CD4-positive, alpha-beta T cell (primary cell): Measurements from ENCODE around the gene IQCE. TPM values are rescaled to one million over a fixed set of nuclear protein-coding genes. Genes with fewer than 3 reads are reported as not detected.

Experiments
- ATAC-seq: fragments of 200-7000 bp; cut with Tn5 transposase; one replicate; pipeline ENCODE4 v1.10.0; 2022; ENCODE audit warnings: mild to moderate bottlenecking; ENCODE audit not compliant: poor library complexity
- CTCF ChIA-PET: fragments of 350-600 bp; sonication (Branson Sonifier 250); formaldehyde crosslinking; loops from one replicate; lab custom pipeline; 2021; ENCODE audit warnings: antibody characterized with exemption, inconsistent platforms; lab: Charles Lee
- POLR2A ChIA-PET: fragments of 350-600 bp; sonication (Branson Sonifier 250); formaldehyde crosslinking; loops from one replicate; lab custom pipeline; 2021; ENCODE audit warnings: antibody characterized with exemption, inconsistent platforms; lab: Charles Lee
- DNase-seq, 14 experiments: peaks; one replicate each; pipeline ENCODE4 v3.0.0-alpha.2; 2013 to 2020; ENCODE audit warnings: mixed read lengths in 2 of 14
- H3K27ac ChIP-seq, 2 donors: one replicate each; pipeline versions ENCODE4 v1.5.1 to v1.7.0; 2013; ENCODE audit warnings: low read length in 2 of 2, low read depth in 1 of 2, mild to moderate bottlenecking in 1 of 2
- H3K27me3 ChIP-seq, 2 experiments: 1 replicate in 1 of 2; 2 replicates in 1 of 2; pipeline versions ENCODE4 v1.6.1 to v1.7.0; 2013; ENCODE audit warnings: low read length in 2 of 2, control low read depth in 1 of 2, mild to moderate bottlenecking in 1 of 2, moderate library complexity in 1 of 2; ENCODE audit not compliant: insufficient read depth in 2 of 2, control insufficient read depth in 1 of 2
- H3K36me3 ChIP-seq: one replicate; pipeline ENCODE4 v1.6.1; 2013; ENCODE audit warnings: low read length, control low read depth; ENCODE audit not compliant: insufficient read depth
- H3K4me1 ChIP-seq: one replicate; pipeline ENCODE4 v1.6.1; 2013; ENCODE audit warnings: low read length, control low read depth; ENCODE audit not compliant: insufficient read depth
- H3K4me3 ChIP-seq: one replicate; pipeline ENCODE4 v1.5.1; 2013; ENCODE audit warnings: mild to moderate bottlenecking, low read length, moderate library complexity
- H3K9me3 ChIP-seq, 2 experiments: 1 replicate in 1 of 2; 2 replicates in 1 of 2; pipeline versions ENCODE4 v1.6.1 to v1.7.0; 2013; ENCODE audit warnings: low read length in 2 of 2, mild to moderate bottlenecking in 2 of 2, control low read depth in 1 of 2, moderate library complexity in 1 of 2; ENCODE audit not compliant: control insufficient read depth in 1 of 2, insufficient read depth in 1 of 2
- H3K27ac Mint-ChIP-seq: one replicate; pipeline ENCODE4 v1.8.0; 2020; ENCODE audit warnings: mixed read lengths
- H3K27me3 Mint-ChIP-seq: one replicate; pipeline ENCODE4 v1.8.0; 2021; ENCODE audit warnings: mixed read lengths
- H3K36me3 Mint-ChIP-seq: one replicate; pipeline ENCODE4 v1.8.0; 2021; ENCODE audit warnings: low read depth, mixed read lengths
- H3K4me1 Mint-ChIP-seq: one replicate; pipeline ENCODE4 v1.8.0; 2021; ENCODE audit warnings: low read depth, mixed read lengths
- H3K4me3 Mint-ChIP-seq: one replicate; pipeline ENCODE4 v1.8.0; 2020; ENCODE audit warnings: mild to moderate bottlenecking, mixed read lengths
- H3K9me3 Mint-ChIP-seq: one replicate; pipeline ENCODE4 v1.8.0; 2020; ENCODE audit warnings: mixed read lengths
- CTCF ChIP-seq: fragments of 200-600 bp; IDR thresholded peaks from one replicate; pipeline ENCODE4 v1.8.0; 2022; ENCODE audit warnings: antibody characterized with exemption, mild to moderate bottlenecking
- intact Hi-C, 2 experiments: fragments of 100-400 bp; cut with DNase I in 1 of 2; cut with micrococcal nuclease in 1 of 2; formaldehyde crosslinking; loops; one replicate each; pipeline versions ENCODE4 v1.15.1 to v1.9.0; 2023 to 2025; cut with DNase I, micrococcal nuclease
- total RNA-seq, 174 experiments: library from RNA in 2 of 174; stranded (reverse) in 2 of 174; gene quantifications; one replicate each; pipeline ENCODE4 v1.2.3 and lab custom pipeline; 2021 to 2026

Gene IQCE
- total RNA-seq, 2 experiments from 2014 or later, result 4.3 to 5.6 TPM

- H3K4me1 Mint-ChIP-seq, result peaks cover 22% of the 10 kb centered on the region
- no peak for DNase-seq
- ATAC-seq, result no peak
- ChIA-PET CTCF (interaction anchor here (1.4 kb wide), 1 partner anchor 117 kb away, joined by 3 read pairs; no protein-coding TSS in a partner anchor), POLR2A (no interaction called here)
- no peak overlapping the region for H3K27ac ChIP-seq
- no peak for TF ChIP-seq CTCF
- no peak overlapping the region for H3K4me3 ChIP-seq
- no peaks in the 10 kb centered on the region for H3K9me3 ChIP-seq
- H3K4me1 ChIP-seq, result peaks cover 13% of the 10 kb centered on the region
- peaks cover 10% of the 10 kb centered on the region for H3K36me3 ChIP-seq
- intact Hi-C loops, result loop anchor here (5.0 to 10.0 kb wide), 2 partner anchors 116 to 146 kb away; no protein-coding TSS in a partner anchor
- H3K27me3 Mint-ChIP-seq, result no peaks in the 10 kb centered on the region
- H3K27ac Mint-ChIP-seq, result no peak overlapping the region
- no peaks in the 10 kb centered on the region for H3K9me3 Mint-ChIP-seq
- H3K4me3 Mint-ChIP-seq, result no peak overlapping the region
- H3K36me3 Mint-ChIP-seq, result peaks cover 10% of the 10 kb centered on the region
- no peaks in the 10 kb centered on the region for H3K27me3 ChIP-seq
Measured at GRCh38 chr7:2568521-2569223, 9.9 kb downstream of the IQCE start.

- Mint-ChIP-seq H3K4me1 (peaks cover 22% of the 10 kb centered on the region), H3K9me3 (no peaks in the 10 kb centered on the region), H3K36me3 (peaks cover 17% of the 10 kb centered on the region), H3K4me3 (no peak overlapping the region), H3K27ac (no peak overlapping the region), H3K27me3 (no peaks in the 10 kb centered on the region)
- CTCF ChIA-PET, result no interaction called here
- Histone ChIP-seq H3K27ac (no peak overlapping the region), H3K36me3 (peaks cover 13% of the 10 kb centered on the region), H3K4me3 (no peak overlapping the region), H3K27me3 (no peaks in the 10 kb centered on the region), H3K9me3 (no peaks in the 10 kb centered on the region), H3K4me1 (peaks cover 13% of the 10 kb centered on the region)
- DNase-seq (no peak), ATAC-seq (no peak)
- TF ChIP-seq CTCF, result no peak
- POLR2A ChIA-PET, result no interaction called here
- intact Hi-C loops, result loop anchor here (5.0 to 10.0 kb wide), 2 partner anchors 117 to 145 kb away; no protein-coding TSS in a partner anchor
Measured at GRCh38 chr7:2569421-2569820, 10.6 kb downstream of the IQCE start.

GRCh38 chr7:2570021-2570420 lies 11.2 kb downstream of the IQCE start:
- Histone ChIP-seq H3K4me3 (no peak overlapping the region), H3K9me3 (no peaks in the 10 kb centered on the region), H3K36me3 (peaks cover 14% of the 10 kb centered on the region), H3K4me1 (peaks cover 13% of the 10 kb centered on the region), H3K27me3 (no peaks in the 10 kb centered on the region), H3K27ac (no peak overlapping the region)
- H3K27ac Mint-ChIP-seq, result no peak overlapping the region
- POLR2A ChIA-PET, result no interaction called here
- no peaks in the 10 kb centered on the region for H3K27me3 Mint-ChIP-seq
- H3K4me1 Mint-ChIP-seq, result peaks cover 17% of the 10 kb centered on the region
- no peak for TF ChIP-seq CTCF
- CTCF ChIA-PET, result no interaction called here
- no peak overlapping the region for H3K4me3 Mint-ChIP-seq
- DNase-seq, result no peak
- no peaks in the 10 kb centered on the region for H3K9me3 Mint-ChIP-seq
- H3K36me3 Mint-ChIP-seq, result peaks cover 23% of the 10 kb centered on the region
- no peak for ATAC-seq
- intact Hi-C loops, result loop anchor here in 1 of 2 experiments (5.0 kb wide), 1 partner anchor 118 kb away; no protein-coding TSS in a partner anchor
